Type B pancreatic cell (in vitro differentiated cells): ENCODE results near the gene ABHD2. TPM values are rescaled to one million over a fixed set of nuclear protein-coding genes. Genes with fewer than 3 reads are reported as not detected.

Experiments used
- DNase-seq: peaks from one replicate; pipeline ENCODE4 v3.0.0; 2021; ENCODE audit warnings: mixed read lengths; ENCODE audit not compliant: unreplicated experiment; ENCODE audit errors: extremely low spot score
- H3K27ac Mint-ChIP-seq: 2 replicates; pipeline ENCODE4 v1.8.0; 2021; ENCODE audit warnings: mild to moderate bottlenecking, mixed read lengths
- H3K27me3 Mint-ChIP-seq: 2 replicates; pipeline ENCODE4 v1.8.0; 2021; ENCODE audit warnings: mixed read lengths
- H3K36me3 Mint-ChIP-seq: 2 replicates; pipeline ENCODE4 v1.8.0; 2021; ENCODE audit warnings: mixed read lengths
- H3K4me1 Mint-ChIP-seq: one replicate; pipeline ENCODE4 v1.8.0; 2021; ENCODE audit warnings: mixed read lengths; ENCODE audit not compliant: unreplicated experiment
- H3K4me3 Mint-ChIP-seq: 2 replicates; pipeline ENCODE4 v1.8.0; 2021; ENCODE audit warnings: mild to moderate bottlenecking, mixed read lengths
- H3K9me3 Mint-ChIP-seq: 2 replicates; pipeline ENCODE4 v1.8.0; 2021; ENCODE audit warnings: mixed read lengths
- CTCF ChIP-seq: fragments of 200-600 bp; sonication (generic); conservative IDR thresholded peaks from 2 replicates; pipeline ENCODE4 v1.5.0; 2021; ENCODE audit warnings: antibody characterized with exemption, mild to moderate bottlenecking
- total RNA-seq: library from RNA; stranded (reverse); gene quantifications from 2 replicates; pipeline ENCODE4 v1.2.1, GENCODE V29; 2021; ENCODE audit warnings: low replicate concordance

ABHD2 gene
- total RNA-seq, 1 donor from 2014 or later: 55.4 TPM

DNA sequence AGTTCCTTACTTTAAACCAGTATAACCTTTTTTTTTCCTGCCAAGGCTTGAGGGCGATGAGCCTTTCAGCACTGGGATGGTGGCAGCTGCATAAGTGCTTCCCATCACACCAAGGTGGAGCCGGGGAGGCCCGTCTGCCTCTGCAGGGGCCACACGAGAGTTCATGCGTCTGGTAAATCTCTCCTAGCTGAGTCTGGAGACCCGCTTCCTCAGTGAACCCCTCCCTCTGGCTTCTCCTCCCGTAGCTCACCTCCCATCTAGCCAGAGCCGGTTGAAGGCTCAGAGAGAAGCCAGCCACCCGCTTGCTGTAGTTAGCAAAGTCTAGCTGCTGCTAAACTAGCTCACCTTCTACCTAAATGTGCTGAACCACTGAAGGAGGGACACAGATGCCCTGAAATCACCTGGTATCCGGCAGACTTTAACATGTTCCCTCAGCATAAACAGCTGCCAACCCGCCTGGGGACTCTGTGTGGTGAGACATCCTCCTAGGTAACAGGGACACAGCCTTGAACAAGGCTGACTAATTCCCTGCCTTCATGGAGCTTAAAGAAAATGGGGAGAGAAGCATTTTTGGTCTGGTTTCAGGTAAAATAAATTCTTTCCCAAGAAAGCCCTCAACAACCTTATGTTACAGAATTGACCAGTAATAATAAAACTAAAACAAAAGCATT is 90.2 kb downstream of the ABHD2 start:
- no peak overlapping the region for H3K27ac Mint-ChIP-seq
- no peaks in the 10 kb centered on the region for H3K9me3 Mint-ChIP-seq
- H3K27me3 Mint-ChIP-seq: no peaks in the 10 kb centered on the region
- H3K4me1 Mint-ChIP-seq: peaks cover 12% of the 10 kb centered on the region
- no peak for TF ChIP-seq CTCF
- peaks cover 11% of the 10 kb centered on the region for H3K36me3 Mint-ChIP-seq
- no peak for DNase-seq
- no peak overlapping the region for H3K4me3 Mint-ChIP-seq

- TF ChIP-seq CTCF: no peak
- Mint-ChIP-seq H3K27me3 (no peaks in the 10 kb centered on the region), H3K27ac (no peak overlapping the region), H3K4me3 (no peak overlapping the region), H3K36me3 (peaks cover 11% of the 10 kb centered on the region), H3K4me1 (peaks cover 7% of the 10 kb centered on the region), H3K9me3 (no peaks in the 10 kb centered on the region)
- DNase-seq: no peak
Measured at GRCh38 chr15:89179966-89180875, 92.0 kb downstream of the ABHD2 start.

DNA sequence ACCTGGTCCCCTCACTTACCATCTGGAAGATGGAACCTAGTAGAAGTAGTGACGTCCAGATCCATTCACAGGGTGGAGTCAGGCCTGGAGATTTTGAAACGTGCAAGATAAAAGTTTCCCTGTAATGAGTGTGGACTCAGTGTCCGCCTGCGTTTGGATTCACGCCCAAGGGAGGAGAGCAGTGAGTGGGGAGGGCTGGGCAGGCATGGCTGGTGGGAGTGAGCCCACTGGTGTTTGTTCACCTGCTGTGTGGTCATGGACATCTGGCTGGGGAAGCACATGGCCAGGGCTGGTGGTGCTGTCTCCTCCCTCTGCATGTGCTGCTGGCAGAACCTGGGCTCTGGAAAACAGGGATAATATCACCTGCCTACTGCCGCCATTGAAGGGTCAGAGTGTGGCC is 96.1 kb downstream of the ABHD2 start:
- no peak overlapping the region for H3K27ac Mint-ChIP-seq
- no peak for TF ChIP-seq CTCF
- no peaks in the 10 kb centered on the region for H3K4me1 Mint-ChIP-seq
- peaks cover 4% of the 10 kb centered on the region for H3K36me3 Mint-ChIP-seq
- DNase-seq: no peak
- no peak overlapping the region for H3K4me3 Mint-ChIP-seq
- no peaks in the 10 kb centered on the region for H3K9me3 Mint-ChIP-seq
- H3K27me3 Mint-ChIP-seq: no peaks in the 10 kb centered on the region

DNA sequence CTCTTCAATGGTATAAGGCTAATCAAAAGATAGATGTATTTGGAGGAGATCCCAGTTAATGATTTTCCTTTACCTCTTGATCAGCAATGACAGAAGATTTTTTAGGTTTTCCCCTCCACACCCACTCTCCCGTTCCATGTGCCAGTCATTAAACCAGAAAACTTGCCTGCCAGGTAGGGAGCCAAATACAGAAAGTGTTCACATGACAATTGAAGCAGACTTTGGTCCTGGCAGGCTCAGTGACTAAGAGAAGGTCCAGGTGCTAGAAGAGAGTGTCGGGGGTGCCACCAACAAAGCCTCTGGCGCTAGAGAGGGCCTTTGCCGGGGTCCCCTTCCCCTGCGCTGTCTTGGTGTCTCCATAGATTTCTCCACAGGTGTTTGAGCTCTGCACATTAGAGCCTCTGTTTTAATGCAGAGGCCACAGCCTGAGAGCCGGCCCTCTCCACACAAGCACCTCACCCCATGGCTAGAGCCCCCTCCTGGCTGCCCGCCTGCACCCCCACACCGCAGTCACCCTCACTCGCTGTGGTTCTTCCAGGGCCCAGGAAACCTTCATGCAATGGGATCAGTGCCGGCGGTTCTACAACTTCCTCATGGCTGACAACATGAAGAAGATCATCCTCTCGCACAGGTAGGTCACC is 96.8 kb downstream of the ABHD2 start:
- Mint-ChIP-seq H3K4me1 (no peaks in the 10 kb centered on the region), H3K4me3 (no peak overlapping the region), H3K9me3 (no peaks in the 10 kb centered on the region), H3K36me3 (peaks cover 4% of the 10 kb centered on the region), H3K27me3 (no peaks in the 10 kb centered on the region), H3K27ac (no peak overlapping the region)
- no peak for TF ChIP-seq CTCF
- no peak for DNase-seq

DNA sequence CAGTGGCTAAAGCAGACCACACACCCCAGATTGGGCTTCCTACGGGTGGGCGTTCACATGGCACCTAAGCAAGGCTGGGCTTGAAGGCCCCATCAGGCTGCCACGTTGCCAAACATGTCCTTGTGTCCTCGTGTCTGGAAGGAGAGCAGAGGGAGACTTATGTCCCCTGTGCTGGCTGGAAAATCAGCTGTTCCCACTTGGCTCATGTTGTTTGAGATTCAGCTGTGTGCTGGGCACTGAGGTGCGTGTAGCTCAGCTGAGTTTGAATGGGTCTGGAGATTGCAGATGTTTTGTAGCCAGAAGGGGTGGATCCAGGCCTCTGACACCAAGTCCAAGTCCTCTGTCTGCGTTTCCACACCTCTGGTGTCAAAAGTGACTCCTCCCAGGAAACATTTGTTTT is 98.5 kb downstream of the ABHD2 start:
- no peak for TF ChIP-seq CTCF
- Mint-ChIP-seq H3K4me1 (no peaks in the 10 kb centered on the region), H3K4me3 (no peak overlapping the region), H3K9me3 (no peaks in the 10 kb centered on the region), H3K36me3 (peaks cover 4% of the 10 kb centered on the region), H3K27me3 (no peaks in the 10 kb centered on the region), H3K27ac (no peak overlapping the region)
- no peak for DNase-seq
